ENCODE results near the gene RNF5.

GRCh38 chr6:32214126-32214525 is 35.9 kb downstream of the RNF5 start:
- TF ChIP-seq, protein P1, sequence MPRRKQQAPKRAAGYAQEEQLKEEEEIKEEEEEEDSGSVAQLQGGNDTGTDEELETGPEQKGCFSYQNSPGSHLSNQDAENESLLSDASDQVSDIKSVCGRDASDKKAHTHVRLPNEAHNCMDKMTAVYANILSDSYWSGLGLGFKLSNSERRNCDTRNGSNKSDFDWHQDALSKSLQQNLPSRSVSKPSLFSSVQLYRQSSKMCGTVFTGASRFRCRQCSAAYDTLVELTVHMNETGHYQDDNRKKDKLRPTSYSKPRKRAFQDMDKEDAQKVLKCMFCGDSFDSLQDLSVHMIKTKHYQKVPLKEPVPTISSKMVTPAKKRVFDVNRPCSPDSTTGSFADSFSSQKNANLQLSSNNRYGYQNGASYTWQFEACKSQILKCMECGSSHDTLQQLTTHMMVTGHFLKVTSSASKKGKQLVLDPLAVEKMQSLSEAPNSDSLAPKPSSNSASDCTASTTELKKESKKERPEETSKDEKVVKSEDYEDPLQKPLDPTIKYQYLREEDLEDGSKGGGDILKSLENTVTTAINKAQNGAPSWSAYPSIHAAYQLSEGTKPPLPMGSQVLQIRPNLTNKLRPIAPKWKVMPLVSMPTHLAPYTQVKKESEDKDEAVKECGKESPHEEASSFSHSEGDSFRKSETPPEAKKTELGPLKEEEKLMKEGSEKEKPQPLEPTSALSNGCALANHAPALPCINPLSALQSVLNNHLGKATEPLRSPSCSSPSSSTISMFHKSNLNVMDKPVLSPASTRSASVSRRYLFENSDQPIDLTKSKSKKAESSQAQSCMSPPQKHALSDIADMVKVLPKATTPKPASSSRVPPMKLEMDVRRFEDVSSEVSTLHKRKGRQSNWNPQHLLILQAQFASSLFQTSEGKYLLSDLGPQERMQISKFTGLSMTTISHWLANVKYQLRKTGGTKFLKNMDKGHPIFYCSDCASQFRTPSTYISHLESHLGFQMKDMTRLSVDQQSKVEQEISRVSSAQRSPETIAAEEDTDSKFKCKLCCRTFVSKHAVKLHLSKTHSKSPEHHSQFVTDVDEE (CRISPR knock-in tag; IDR thresholded peaks at IDR 0.05) = no peak
- TF ChIP-seq ZFP30 (CRISPR knock-in tag; IDR thresholded peaks at IDR 0.05) = no peak
- TF ChIP-seq RARB (CRISPR knock-in tag; IDR thresholded peaks at IDR 0.05) = no peak
- no peak for TF ChIP-seq ZNF70 (CRISPR knock-in tag; IDR thresholded peaks at IDR 0.05)
- no peak for TF ChIP-seq SNAI2 (CRISPR knock-in tag; IDR thresholded peaks at IDR 0.05)
- no peak for TF ChIP-seq CREB5 (CRISPR knock-in tag; IDR thresholded peaks at IDR 0.05; ENCODE audit: low read depth)
- TF ChIP-seq ISL1 (CRISPR knock-in tag; IDR thresholded peaks at IDR 0.05) = no peak
- TF ChIP-seq, protein P2, sequence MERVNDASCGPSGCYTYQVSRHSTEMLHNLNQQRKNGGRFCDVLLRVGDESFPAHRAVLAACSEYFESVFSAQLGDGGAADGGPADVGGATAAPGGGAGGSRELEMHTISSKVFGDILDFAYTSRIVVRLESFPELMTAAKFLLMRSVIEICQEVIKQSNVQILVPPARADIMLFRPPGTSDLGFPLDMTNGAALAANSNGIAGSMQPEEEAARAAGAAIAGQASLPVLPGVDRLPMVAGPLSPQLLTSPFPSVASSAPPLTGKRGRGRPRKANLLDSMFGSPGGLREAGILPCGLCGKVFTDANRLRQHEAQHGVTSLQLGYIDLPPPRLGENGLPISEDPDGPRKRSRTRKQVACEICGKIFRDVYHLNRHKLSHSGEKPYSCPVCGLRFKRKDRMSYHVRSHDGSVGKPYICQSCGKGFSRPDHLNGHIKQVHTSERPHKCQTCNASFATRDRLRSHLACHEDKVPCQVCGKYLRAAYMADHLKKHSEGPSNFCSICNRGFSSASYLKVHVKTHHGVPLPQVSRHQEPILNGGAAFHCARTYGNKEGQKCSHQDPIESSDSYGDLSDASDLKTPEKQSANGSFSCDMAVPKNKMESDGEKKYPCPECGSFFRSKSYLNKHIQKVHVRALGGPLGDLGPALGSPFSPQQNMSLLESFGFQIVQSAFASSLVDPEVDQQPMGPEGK (CRISPR knock-in tag; IDR thresholded peaks at IDR 0.05; ENCODE audit: borderline replicate concordance) = no peak

All from SK-N-SH treated with all-trans-retinoic acid at 6 μM for 48 hours (cell line).